ENCODE results near the gene FLRT2.

DNA sequence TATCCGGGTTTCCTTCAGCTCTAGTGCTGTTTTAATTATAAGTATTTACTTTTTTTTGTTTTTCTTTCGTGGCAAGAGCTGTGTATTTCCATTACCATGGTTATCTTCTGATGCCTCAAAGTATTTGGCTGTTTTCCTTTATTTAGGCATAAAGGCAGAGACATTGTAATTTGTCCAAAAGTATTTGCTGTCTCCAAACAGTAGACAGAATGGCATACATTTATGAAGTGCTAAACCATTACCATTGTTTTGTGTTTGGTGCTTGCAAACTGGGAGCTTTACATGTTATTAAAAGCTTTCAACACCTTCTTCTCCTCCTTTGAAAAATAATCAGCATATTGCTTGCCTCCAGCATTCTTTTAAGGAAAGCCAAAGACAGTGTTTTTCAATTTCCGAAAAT lies 46.3 kb downstream of the FLRT2 start:
- no peak for TF ChIP-seq CTCF (IDR thresholded peaks at IDR 0.05)
- TF ChIP-seq EZH2 (IDR thresholded peaks at IDR 0.05; ENCODE audit: borderline replicate concordance, insufficient read depth, low read depth, low read length, poor library complexity, severe bottlenecking): no peak

Data from B cell (primary cell).